KOPT-K1 (cell line): ENCODE results near the gene AK8.

Source experiments
- H3K27ac ChIP-seq: fragments of 200-600 bp; sonication (generic); 2 replicates; pipeline ENCODE4 v1.5.1; 2016; ENCODE audit warnings: antibody characterized with exemption, mild to moderate bottlenecking, low read depth, low read length; ENCODE audit not compliant: poor library complexity, severe bottlenecking
- H3K36me3 ChIP-seq: fragments of 200-600 bp; sonication (generic); 2 replicates; pipeline ENCODE4 v1.5.1; 2017; ENCODE audit warnings: antibody characterized with exemption, mild to moderate bottlenecking, low read length, moderate library complexity; ENCODE audit not compliant: insufficient read depth
- H3K9me3 ChIP-seq: fragments of 200-600 bp; sonication (generic); 2 replicates; pipeline ENCODE4 v1.5.1; 2017; ENCODE audit warnings: antibody characterized with exemption, low read length, mild to moderate bottlenecking; ENCODE audit not compliant: insufficient read depth, poor library complexity, severe bottlenecking

Gene AK8

GRCh38 chr9:132828201-132828770 is 49.8 kb downstream of the AK8 start:
- Histone ChIP-seq H3K36me3 (no peaks in the 10 kb centered on the region), H3K9me3 (no peaks in the 10 kb centered on the region), H3K27ac (peak overlapping the region; percentile 50)

GRCh38 chr9:132827366-132827765 is 50.7 kb downstream of the AK8 start:
- peak overlapping the region; percentile 50 for H3K27ac ChIP-seq

GRCh38 chr9:132826621-132827365 is 51.3 kb downstream of the AK8 start:
- H3K36me3 ChIP-seq: no peaks in the 10 kb centered on the region
- no peaks in the 10 kb centered on the region for H3K9me3 ChIP-seq
- H3K27ac ChIP-seq: peak overlapping the region; percentile 50

More at GRCh38 chr9:132827366-132827765, 50.7 kb downstream of the AK8 start:
- Histone ChIP-seq H3K9me3 (no peaks in the 10 kb centered on the region), H3K36me3 (no peaks in the 10 kb centered on the region)

DNA sequence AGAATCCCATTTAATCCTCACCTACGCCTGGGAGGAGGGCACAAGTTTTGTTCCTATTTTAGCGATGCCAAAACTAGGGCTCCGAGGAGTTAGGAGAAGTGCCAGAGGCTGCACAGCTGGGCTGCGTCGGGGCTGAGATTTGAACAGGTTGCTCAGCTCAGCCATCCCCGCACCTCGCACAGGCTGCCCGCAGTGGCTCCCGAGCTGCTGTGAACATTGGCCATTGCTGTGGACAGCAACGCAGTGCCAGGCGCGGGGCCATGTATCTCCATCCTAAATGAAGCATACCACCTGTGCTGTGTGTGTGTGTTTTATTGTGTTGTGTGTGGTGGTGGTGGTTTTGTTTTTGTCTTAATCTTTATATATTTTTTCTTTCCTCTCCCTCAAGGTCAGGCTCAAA is 52.0 kb downstream of the AK8 start:
- Histone ChIP-seq H3K36me3 (no peaks in the 10 kb centered on the region), H3K9me3 (no peaks in the 10 kb centered on the region), H3K27ac (peak overlapping the region; percentile 50)

- H3K36me3 ChIP-seq: no peaks in the 10 kb centered on the region
- no peaks in the 10 kb centered on the region for H3K9me3 ChIP-seq
- peak overlapping the region; percentile 39 for H3K27ac ChIP-seq
Observed at GRCh38 chr9:132825430-132825829, 52.7 kb downstream of the AK8 start.

DNA sequence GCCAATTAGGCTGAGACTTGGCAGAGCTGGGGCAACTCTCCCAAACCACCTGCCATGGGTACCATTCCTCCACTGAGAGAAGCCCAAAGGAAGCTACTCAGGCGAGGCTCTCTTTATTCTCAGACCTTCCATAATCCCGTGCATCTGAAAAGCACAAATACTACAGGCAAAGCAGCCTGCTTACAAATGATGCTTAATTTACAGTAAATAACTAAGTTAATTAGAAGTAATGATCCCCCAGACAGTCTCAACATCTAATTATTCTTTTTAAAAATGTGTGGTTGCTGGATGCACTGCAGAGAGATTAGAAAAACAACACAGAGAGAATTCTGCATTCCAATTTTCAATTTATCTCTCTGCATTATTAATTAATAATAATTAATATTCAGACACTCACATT is 53.1 kb downstream of the AK8 start:
- Histone ChIP-seq H3K36me3 (no peaks in the 10 kb centered on the region), H3K9me3 (no peaks in the 10 kb centered on the region), H3K27ac (peak overlapping the region; percentile 99)

- peak overlapping the region; percentile 99 for H3K27ac ChIP-seq
Observed at GRCh38 chr9:132824151-132824550, 53.9 kb downstream of the AK8 start.

DNA sequence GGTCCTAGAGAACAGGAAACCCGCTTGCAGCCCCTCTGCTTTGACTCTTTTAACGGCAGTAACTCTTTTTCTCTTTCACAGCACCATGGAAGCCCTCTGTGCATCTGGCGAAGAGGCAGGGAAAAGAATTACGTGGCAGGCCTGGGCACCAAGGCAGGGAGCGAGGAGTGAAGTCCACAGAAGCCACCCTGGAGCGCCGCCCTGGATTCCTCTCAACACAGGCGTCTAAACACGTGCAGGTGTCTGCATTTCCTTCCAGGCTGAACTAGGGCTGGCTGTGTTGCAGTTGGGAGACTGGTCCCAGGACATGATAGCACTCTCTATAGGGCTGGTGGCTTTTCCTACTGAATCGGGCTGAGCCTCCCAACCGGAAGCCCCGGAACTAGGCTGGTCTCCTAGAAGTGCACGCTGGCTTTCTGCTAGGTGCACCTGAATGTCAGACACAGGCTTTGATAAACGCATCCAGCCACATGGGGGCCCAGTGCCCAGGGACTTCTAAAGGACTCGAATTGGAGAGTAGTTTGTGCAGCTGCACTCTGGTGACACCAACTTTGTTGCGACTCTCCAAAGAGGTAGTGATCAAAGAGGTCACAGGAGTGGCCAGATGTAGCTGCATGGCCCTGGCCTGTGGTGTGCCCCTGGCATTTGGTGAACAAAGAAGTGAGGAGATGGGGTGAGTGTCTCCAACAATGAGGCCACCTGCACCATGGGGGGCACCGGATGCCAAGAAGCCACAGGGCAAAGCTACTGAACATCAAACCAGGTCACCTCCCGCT is 54.5 kb downstream of the AK8 start:
- Histone ChIP-seq H3K9me3 (no peaks in the 10 kb centered on the region), H3K36me3 (no peaks in the 10 kb centered on the region), H3K27ac (peak overlapping the region; percentile 99)

More at GRCh38 chr9:132824151-132824550, 53.9 kb downstream of the AK8 start:
- no peaks in the 10 kb centered on the region for H3K9me3 ChIP-seq
- no peaks in the 10 kb centered on the region for H3K36me3 ChIP-seq

DNA sequence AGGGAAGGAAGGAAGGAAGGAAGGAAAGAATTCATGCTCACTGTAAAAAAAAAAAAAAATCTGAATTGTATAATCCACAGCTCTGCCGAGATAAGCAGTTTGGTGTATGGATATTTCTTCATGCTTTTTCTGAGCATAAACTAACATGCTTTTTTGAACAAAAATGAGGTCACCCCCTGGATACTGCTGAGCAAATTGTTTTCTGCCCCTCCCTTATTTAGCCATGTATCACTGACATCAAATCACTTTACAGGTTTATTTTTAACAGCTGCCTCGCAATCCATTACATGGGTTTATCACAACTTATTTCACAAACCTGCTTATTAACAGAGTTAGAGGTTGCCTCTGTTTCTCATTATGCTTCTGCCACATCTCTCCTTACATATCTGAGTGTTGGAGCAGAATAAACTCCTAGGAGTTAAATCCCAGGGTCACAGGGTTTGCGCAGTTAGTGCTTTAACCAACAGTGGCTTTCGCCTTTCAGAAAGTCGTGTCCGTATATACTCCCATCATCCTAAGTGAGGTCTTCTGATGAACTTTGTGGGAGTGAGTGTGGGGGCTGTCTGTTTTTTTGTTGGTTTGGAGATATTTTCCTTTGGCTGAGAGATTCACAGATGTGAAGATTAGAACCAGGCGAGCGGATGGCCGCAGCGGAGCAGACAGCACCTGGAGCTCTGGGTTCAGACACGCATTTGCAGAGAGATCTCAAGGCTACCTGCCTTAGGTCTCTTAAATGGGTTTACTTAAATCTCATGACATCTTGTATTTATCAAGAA is 57.7 kb downstream of the AK8 start:
- Histone ChIP-seq H3K9me3 (no peaks in the 10 kb centered on the region), H3K27ac (no peak overlapping the region), H3K36me3 (no peaks in the 10 kb centered on the region)

DNA sequence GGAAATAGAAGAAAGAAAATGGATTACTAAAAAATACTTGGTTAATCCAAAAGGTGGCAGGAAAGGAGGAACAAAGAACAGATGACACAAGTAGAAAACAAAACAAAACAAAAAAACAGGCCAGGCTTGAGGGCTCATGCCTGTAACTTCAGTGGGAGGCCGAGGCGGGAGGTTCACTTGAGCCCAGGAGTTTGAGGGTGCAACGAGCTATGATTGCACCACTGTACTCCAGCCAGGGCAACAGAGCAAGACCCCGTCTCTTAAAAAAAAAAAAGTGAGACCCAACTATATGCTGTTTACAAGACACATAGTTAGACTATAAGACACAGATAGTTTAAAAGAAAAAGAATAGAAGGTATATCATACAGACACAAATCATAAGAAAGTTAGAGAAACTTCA is 59.5 kb downstream of the AK8 start:
- Histone ChIP-seq H3K27ac (peak overlapping the region; percentile 45), H3K9me3 (no peaks in the 10 kb centered on the region), H3K36me3 (no peaks in the 10 kb centered on the region)

GRCh38 chr9:132814937-132815336 is 63.1 kb downstream of the AK8 start:
- Histone ChIP-seq H3K27ac (no peak overlapping the region), H3K36me3 (no peaks in the 10 kb centered on the region), H3K9me3 (no peaks in the 10 kb centered on the region)

DNA sequence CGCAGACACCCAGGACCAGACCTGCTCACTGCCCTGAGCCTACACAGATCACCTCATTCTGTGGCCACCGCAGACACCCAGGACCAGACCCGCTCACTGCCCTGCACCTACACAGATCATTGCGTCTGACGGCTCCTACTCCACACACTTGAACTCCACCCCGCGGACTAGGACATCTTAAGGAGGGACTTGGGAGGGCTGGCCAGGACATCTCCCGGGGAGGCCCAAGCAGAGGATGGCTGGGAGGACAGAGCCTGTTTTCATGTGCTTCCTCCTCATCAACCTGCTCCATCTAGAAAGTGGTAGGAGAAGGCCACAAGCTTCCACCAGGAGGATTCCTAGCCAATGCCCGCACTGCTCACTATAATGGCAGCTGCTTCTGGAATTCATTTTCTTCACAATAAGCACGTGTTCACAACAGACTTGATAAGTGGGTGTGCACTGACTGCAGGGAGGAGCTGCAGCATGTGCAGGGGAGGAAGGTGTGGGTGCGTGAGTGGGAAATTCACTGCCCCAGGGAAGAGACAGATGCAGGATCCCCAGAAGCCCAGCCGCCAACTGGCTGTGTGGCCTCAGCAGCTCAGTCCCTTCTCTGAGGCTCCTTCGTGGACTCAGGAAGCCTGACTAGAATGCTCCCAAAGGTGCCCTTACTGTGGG is 64.8 kb downstream of the AK8 start:
- Histone ChIP-seq H3K36me3 (no peaks in the 10 kb centered on the region), H3K9me3 (no peaks in the 10 kb centered on the region), H3K27ac (no peak overlapping the region)

DNA sequence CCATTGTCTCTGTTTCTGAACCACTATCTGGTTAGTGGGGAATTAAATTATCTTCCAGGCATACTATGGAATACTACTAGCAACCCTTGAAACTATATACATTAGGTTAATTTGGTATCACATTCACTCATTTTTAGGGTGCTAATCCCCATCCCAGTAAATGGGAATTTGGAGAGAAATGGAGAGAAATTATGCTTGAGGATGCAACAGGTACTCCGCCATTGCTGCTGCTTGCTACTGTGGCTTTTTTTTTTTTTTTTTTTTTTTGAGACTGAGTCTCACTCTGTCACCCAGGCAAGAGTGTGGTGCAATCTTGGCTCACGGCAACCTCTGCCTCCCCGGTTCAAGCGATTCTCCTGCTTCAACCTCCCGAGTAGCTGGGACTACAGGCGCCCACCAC is 66.1 kb downstream of the AK8 start:
- no peaks in the 10 kb centered on the region for H3K36me3 ChIP-seq
- no peak overlapping the region for H3K27ac ChIP-seq
- H3K9me3 ChIP-seq: no peaks in the 10 kb centered on the region

DNA sequence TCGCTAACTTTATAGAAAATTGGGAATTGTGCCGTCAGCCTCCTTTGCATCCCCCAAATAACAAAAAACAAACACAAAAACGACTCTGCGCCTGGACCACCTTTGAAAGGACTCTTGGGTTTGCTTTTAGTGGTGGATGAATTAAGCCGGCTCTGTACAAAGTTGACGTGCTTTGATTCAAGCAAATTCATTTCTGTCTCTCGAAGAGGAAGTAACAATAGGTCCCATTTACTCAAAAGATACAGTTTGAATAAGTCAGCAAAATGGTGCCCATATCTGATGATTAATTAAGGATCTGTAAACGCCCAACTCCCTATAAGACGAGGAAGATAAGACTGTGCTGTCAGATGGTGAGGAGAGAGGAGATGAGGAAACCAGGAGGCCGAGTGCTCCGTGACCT is 67.8 kb downstream of the AK8 start:
- peak overlapping the region; percentile 52 for H3K27ac ChIP-seq
- no peaks in the 10 kb centered on the region for H3K36me3 ChIP-seq
- no peaks in the 10 kb centered on the region for H3K9me3 ChIP-seq
